IPS DF 6.9 (cell line): ENCODE measurements around the gene SIGLEC6.

ENCODE experiments used
- DNase-seq: peaks from one replicate; pipeline ENCODE4 v3.0.0-alpha.2; 2013; ENCODE audit warnings: low read depth, low spot score
- H3K27ac ChIP-seq: one replicate; pipeline ENCODE4 v1.5.1; 2013; ENCODE audit warnings: low read length, control low read depth
- H3K27me3 ChIP-seq: 2 replicates; pipeline ENCODE4 v1.6.1; 2013; ENCODE audit warnings: mild to moderate bottlenecking, low read length; ENCODE audit not compliant: control insufficient read depth, insufficient read depth
- H3K36me3 ChIP-seq: 2 replicates; pipeline ENCODE4 v1.6.1; 2013; ENCODE audit warnings: low read length; ENCODE audit not compliant: control insufficient read depth, insufficient read depth
- H3K4me1 ChIP-seq: 2 replicates; pipeline ENCODE4 v1.6.1; 2013; ENCODE audit warnings: low read length; ENCODE audit not compliant: control insufficient read depth, insufficient read depth
- H3K4me3 ChIP-seq: 2 replicates; pipeline ENCODE4 v1.5.1; 2013; ENCODE audit warnings: mild to moderate bottlenecking, low read length
- H3K9me3 ChIP-seq: 2 replicates; pipeline ENCODE4 v1.6.1; 2013; ENCODE audit warnings: low read length, inconsistent platforms; ENCODE audit not compliant: control insufficient read depth, insufficient read depth
- WGBS: extraction: QIAGEN DNeasy Blood & Tissue Kit; methylation state at CpG from one replicate; pipeline ENCODE4 v1.1.7; 2013; ENCODE audit warnings: mixed read lengths, missing lambda C conversion rate; ENCODE audit not compliant: insufficient read length, insufficient coverage; 5-methylcytosine and 5-hydroxymethylcytosine counted together

Gene SIGLEC6

GRCh38 chr19:51565583-51565982, 34.1 kb upstream of the SIGLEC6 start:
- no peak overlapping the region for H3K4me3 ChIP-seq
- H3K27ac ChIP-seq = no peak overlapping the region
- peaks cover 1% of the 10 kb centered on the region; the same call in 1 of the 2 replicates for H3K27me3 ChIP-seq
- no peak for DNase-seq
- no CpG with 5 or more reads among the region's 4 CpGs for WGBS
- H3K4me1 ChIP-seq = 0 out of 2 replicates have a peak, but pooled peaks cover 1% of the 10 kb centered on the region
- no peaks in the 10 kb centered on the region for H3K9me3 ChIP-seq
- no peaks in the 10 kb centered on the region for H3K36me3 ChIP-seq

- no peak overlapping the region for H3K4me3 ChIP-seq
- no peaks in the 10 kb centered on the region for H3K9me3 ChIP-seq
- H3K27ac ChIP-seq = no peak overlapping the region
- no peak for DNase-seq
- H3K27me3 ChIP-seq = peaks cover 1% of the 10 kb centered on the region; the same call in 1 of the 2 replicates
- H3K4me1 ChIP-seq = 0 out of 2 replicates have a peak, but pooled peaks cover 1% of the 10 kb centered on the region
- no CpG with 5 or more reads among the region's 6 CpGs for WGBS
- no peaks in the 10 kb centered on the region for H3K36me3 ChIP-seq
These were observed 33.3 kb upstream of the SIGLEC6 start for GRCh38 chr19:51564791-51565190.

- no peaks in the 10 kb centered on the region for H3K36me3 ChIP-seq
- H3K4me3 ChIP-seq = no peak overlapping the region
- no CpG with 5 or more reads among the region's 4 CpGs for WGBS
- no peak for DNase-seq
- H3K27me3 ChIP-seq = no peaks in the 10 kb centered on the region
- no peak overlapping the region for H3K27ac ChIP-seq
- H3K9me3 ChIP-seq = no peaks in the 10 kb centered on the region
- H3K4me1 ChIP-seq = 0 out of 2 replicates have a peak, but pooled peaks cover 1% of the 10 kb centered on the region
These were observed 28.9 kb upstream of the SIGLEC6 start for GRCh38 chr19:51560339-51560738.

- Histone ChIP-seq H3K36me3 (no peaks in the 10 kb centered on the region), H3K4me1 (no peaks in the 10 kb centered on the region), H3K27me3 (no peaks in the 10 kb centered on the region), H3K4me3 (no peak overlapping the region), H3K9me3 (no peaks in the 10 kb centered on the region), H3K27ac (no peak overlapping the region)
- no CpG with 5 or more reads among the region's 1 CpG for WGBS
- no peak for DNase-seq
These were observed 27.8 kb upstream of the SIGLEC6 start for GRCh38 chr19:51559240-51559639.

GRCh38 chr19:51552996-51553725, 21.7 kb upstream of the SIGLEC6 start:
- DNase-seq = peak; percentile 95
- H3K4me3 ChIP-seq = no peak overlapping the region

GRCh38 chr19:51552608-51552995, 21.1 kb upstream of the SIGLEC6 start:
- no peak overlapping the region for H3K4me3 ChIP-seq
- H3K27ac ChIP-seq = no peak overlapping the region
- no peak for DNase-seq
- H3K27me3 ChIP-seq = no peaks in the 10 kb centered on the region
- WGBS = no CpG with 5 or more reads among the region's 1 CpG
- H3K9me3 ChIP-seq = no peaks in the 10 kb centered on the region
- no peaks in the 10 kb centered on the region for H3K36me3 ChIP-seq
- no peaks in the 10 kb centered on the region for H3K4me1 ChIP-seq

More at GRCh38 chr19:51552996-51553725, 21.7 kb upstream of the SIGLEC6 start:
- Histone ChIP-seq H3K27ac (no peak overlapping the region), H3K9me3 (no peaks in the 10 kb centered on the region), H3K36me3 (no peaks in the 10 kb centered on the region), H3K27me3 (no peaks in the 10 kb centered on the region), H3K4me1 (no peaks in the 10 kb centered on the region)
- no CpG with 5 or more reads among the region's 20 CpGs for WGBS

GRCh38 chr19:51551673-51552432, 20.4 kb upstream of the SIGLEC6 start:
- Histone ChIP-seq H3K27me3 (no peaks in the 10 kb centered on the region), H3K36me3 (no peaks in the 10 kb centered on the region), H3K9me3 (no peaks in the 10 kb centered on the region), H3K4me3 (no peak overlapping the region), H3K27ac (no peak overlapping the region), H3K4me1 (no peaks in the 10 kb centered on the region)
- no peak for DNase-seq
- WGBS = no CpG with 5 or more reads among the region's 3 CpGs

- H3K9me3 ChIP-seq = no peaks in the 10 kb centered on the region
- H3K4me1 ChIP-seq = no peaks in the 10 kb centered on the region
- no peaks in the 10 kb centered on the region for H3K27me3 ChIP-seq
- H3K27ac ChIP-seq = no peak overlapping the region
- H3K4me3 ChIP-seq = no peak overlapping the region
- H3K36me3 ChIP-seq = no peaks in the 10 kb centered on the region
- no peak for DNase-seq
- WGBS = no CpG with 5 or more reads among the region's 20 CpGs
These were observed 19.6 kb upstream of the SIGLEC6 start for GRCh38 chr19:51550848-51551672.

- Histone ChIP-seq H3K4me3 (no peak overlapping the region), H3K27me3 (no peaks in the 10 kb centered on the region), H3K4me1 (no peaks in the 10 kb centered on the region), H3K9me3 (no peaks in the 10 kb centered on the region), H3K36me3 (no peaks in the 10 kb centered on the region), H3K27ac (no peak overlapping the region)
- no CpG with 5 or more reads among the region's 8 CpGs for WGBS
- DNase-seq = no peak
These were observed 18.3 kb upstream of the SIGLEC6 start for GRCh38 chr19:51549533-51550324.
